HG03139 (cell line): Measurements from ENCODE around the gene BCDIN3D.
"Not testable (repeated sequence)": the region's sequence is repeated elsewhere in the genome, so short reads cannot be mapped to it uniquely, and the experiment has no call there.

ENCODE experiments used
- ATAC-seq: cut with Tn5 transposase; IDR thresholded peaks from one replicate; pipeline ENCODE4 v1.9.1; 2021; ENCODE audit not compliant: unreplicated experiment

BCDIN3D gene

GRCh38 chr12:49863946-49864797 is 21.3 kb upstream of the BCDIN3D start:
- no peak for ATAC-seq

- ATAC-seq, result not testable (repeated sequence)
Observed at GRCh38 chr12:49860921-49861320, 18.0 kb upstream of the BCDIN3D start.

GRCh38 chr12:49855890-49856289 is 13.0 kb upstream of the BCDIN3D start:
- ATAC-seq, result not testable (repeated sequence)

GRCh38 chr12:49854976-49855375 is 12.1 kb upstream of the BCDIN3D start:
- no peak for ATAC-seq

- ATAC-seq, result no peak
Observed at GRCh38 chr12:49853671-49854070, 10.8 kb upstream of the BCDIN3D start.

GRCh38 chr12:49847161-49847560 is 4.3 kb upstream of the BCDIN3D start:
- no peak for ATAC-seq

- no peak for ATAC-seq
Observed at GRCh38 chr12:49846032-49846431, 3.1 kb upstream of the BCDIN3D start.

GRCh38 chr12:49843876-49844437 is 1.1 kb upstream of the BCDIN3D start:
- ATAC-seq, result no peak

- no peak for ATAC-seq
Observed at GRCh38 chr12:49843411-49843810, 505 bp upstream of the BCDIN3D start.

GRCh38 chr12:49838973-49839633 is 3.8 kb downstream of the BCDIN3D start:
- ATAC-seq, result no peak

- ATAC-seq, result no peak
Observed at GRCh38 chr12:49832836-49833421, 10.0 kb downstream of the BCDIN3D start.

GRCh38 chr12:49831717-49832116 is 11.2 kb downstream of the BCDIN3D start:
- ATAC-seq, result no peak

GRCh38 chr12:49828133-49829091 is 14.5 kb downstream of the BCDIN3D start, which contains the start of gene NCKAP5L:
NCKAP5L (minus strand) TSS chr12:49828413; CDS start chr12:49804044, 24,369 bp downstream.
- ATAC-seq, result peak; percentile 89

- ATAC-seq, result no peak
Observed at GRCh38 chr12:49827401-49828099, 15.4 kb downstream of the BCDIN3D start.

- ATAC-seq, result no peak
Observed at GRCh38 chr12:49827051-49827400, 15.9 kb downstream of the BCDIN3D start.

- no peak for ATAC-seq
Observed at GRCh38 chr12:49825971-49826421, 16.9 kb downstream of the BCDIN3D start.

- ATAC-seq, result no peak
Observed at GRCh38 chr12:49825360-49825970, 17.4 kb downstream of the BCDIN3D start.

GRCh38 chr12:49824895-49825294 is 18.0 kb downstream of the BCDIN3D start:
- ATAC-seq, result no peak

GRCh38 chr12:49824416-49824815 is 18.5 kb downstream of the BCDIN3D start:
- ATAC-seq, result no peak
